ENCODE results near the gene CCDC181.

GRCh38 chr1:169426174-169426705, 1.0 kb downstream of the CCDC181 start:
- TF ChIP-seq PKNOX1 (IDR thresholded peaks at IDR 0.05) (no peak), L3MBTL2 (conservative IDR thresholded peaks at IDR 0.05) (no peak), BHLHE40 (IDR thresholded peaks at IDR 0.05; ENCODE audit: borderline replicate concordance) (no peak), HDGF (IDR thresholded peaks at IDR 0.05; ENCODE audit: borderline replicate concordance) (no peak), CTBP1 (IDR thresholded peaks at IDR 0.05; ENCODE audit: borderline replicate concordance) (no peak), NFRKB (IDR thresholded peaks at IDR 0.05) (no peak), FOXK2 (IDR thresholded peaks at IDR 0.05) (no peak), SP1 (IDR thresholded peaks at IDR 0.05) (no peak), ARNT (IDR thresholded peaks at IDR 0.05) (no peak), FOXM1 (IDR thresholded peaks at IDR 0.05; ENCODE audit: borderline replicate concordance) (no peak), ZNF384 (IDR thresholded peaks at IDR 0.05) (no peak)

Measured in HEK293T (cell line).